A673 (cell line): ENCODE data around the gene FAH. TPM values are rescaled to one million over a fixed set of nuclear protein-coding genes. Genes with fewer than 3 reads are reported as not detected.

Experiments used
- BruUV-seq: library from RNA; stranded (reverse); fragments of 400-500 nt; replicated peaks from 2 replicates; lab custom pipeline; 2021; lab: Mats Ljungman, UMichigan
- CTCF ChIA-PET: fragments of 300-600 bp; sonication (Branson Sonifier 250); formaldehyde crosslinking; loops from one replicate; lab custom pipeline; 2022; ENCODE audit warnings: antibody characterized with exemption; lab: Charles Lee
- POLR2A ChIA-PET: fragments of 300-600 bp; sonication (Branson Sonifier 250); formaldehyde crosslinking; loops from one replicate; lab custom pipeline; 2022; ENCODE audit warnings: antibody characterized with exemption; ENCODE audit not compliant: low non-redundant PET; lab: Charles Lee
- DNase-seq: peaks from one replicate; pipeline ENCODE4 v3.0.0-alpha.2; 2015; ENCODE audit warnings: low spot score
- H3K27ac ChIP-seq: fragments of 200-600 bp; sonication (generic); 2 replicates; pipeline ENCODE4 v1.5.1; 2016; ENCODE audit warnings: mixed run types, low read depth, mild to moderate bottlenecking, mixed read lengths, antibody characterized with exemption, low read length; ENCODE audit not compliant: poor library complexity, severe bottlenecking
- H3K27me3 ChIP-seq: fragments of 200-600 bp; sonication (generic); replicated peaks from 2 replicates; pipeline ENCODE4 v1.6.1; 2017; ENCODE audit warnings: mixed run types, low read depth, mild to moderate bottlenecking, mixed read lengths, antibody characterized with exemption, low read length; ENCODE audit not compliant: insufficient read depth, poor library complexity
- H3K36me3 ChIP-seq: fragments of 200-600 bp; sonication (generic); 2 replicates; pipeline ENCODE4 v1.6.1; 2016; ENCODE audit warnings: mixed run types, mild to moderate bottlenecking, mixed read lengths, antibody characterized with exemption, low read length; ENCODE audit not compliant: insufficient read depth, poor library complexity, severe bottlenecking
- H3K4me1 ChIP-seq: fragments of 200-600 bp; sonication (generic); 2 replicates; pipeline ENCODE4 v1.6.1; 2017; ENCODE audit warnings: mixed run types, mild to moderate bottlenecking, mixed read lengths, antibody characterized with exemption, low read length; ENCODE audit not compliant: insufficient read depth, poor library complexity, severe bottlenecking
- H3K4me3 ChIP-seq: fragments of 200-600 bp; sonication (generic); 2 replicates; pipeline ENCODE4 v1.5.1; 2016; ENCODE audit warnings: low read depth, mixed run types, mild to moderate bottlenecking, mixed read lengths, low read length; ENCODE audit not compliant: poor library complexity, severe bottlenecking
- H3K9me3 ChIP-seq: fragments of 200-600 bp; sonication (generic); 2 replicates; pipeline ENCODE4 v1.6.1; 2016; ENCODE audit warnings: mixed run types, low read depth, mild to moderate bottlenecking, mixed read lengths, antibody characterized with exemption, low read length; ENCODE audit not compliant: poor library complexity, severe bottlenecking
- EZH2 ChIP-seq: fragments of 200-600 bp; sonication (generic); IDR thresholded peaks from 2 replicates; pipeline ENCODE4 v1.6.1; 2017; ENCODE audit warnings: borderline replicate concordance, low read depth, mild to moderate bottlenecking, mixed read lengths, antibody characterized with exemption, low read length; ENCODE audit not compliant: poor library complexity, severe bottlenecking
- intact Hi-C: fragments of 100-400 bp; cut with micrococcal nuclease; formaldehyde crosslinking; loops from one replicate; pipeline ENCODE4 v1.10.0; 2022; ENCODE audit not compliant: unreplicated experiment
- total RNA-seq: library from RNA; stranded (reverse); gene quantifications from 2 replicates; pipeline ENCODE4 v1.2.3, GENCODE V29; 2021
- TF ChIP-seq, protein P1 (sequence below): fragments of 300-800, 200-600 bp; sonication (generic); conservative IDR thresholded peaks from 2 replicates; pipeline ENCODE4 v1.5.1; 2017; ENCODE audit warnings: low read depth, mild to moderate bottlenecking, antibody characterized with exemption, low read length, moderate library complexity, mixed read lengths

The FAH gene
- total RNA-seq, 1 experiment from 2014 or later, result 2.0 TPM

- Histone ChIP-seq H3K27ac (no peak overlapping the region), H3K4me1 (no peaks in the 10 kb centered on the region), H3K36me3 (no peaks in the 10 kb centered on the region), H3K4me3 (no peak overlapping the region), H3K27me3 (no peaks in the 10 kb centered on the region), H3K9me3 (no peaks in the 10 kb centered on the region)
- BruUV-seq, result no TSS peak
- no peak for TF ChIP-seq EZH2
- TF ChIP-seq, protein P1, sequence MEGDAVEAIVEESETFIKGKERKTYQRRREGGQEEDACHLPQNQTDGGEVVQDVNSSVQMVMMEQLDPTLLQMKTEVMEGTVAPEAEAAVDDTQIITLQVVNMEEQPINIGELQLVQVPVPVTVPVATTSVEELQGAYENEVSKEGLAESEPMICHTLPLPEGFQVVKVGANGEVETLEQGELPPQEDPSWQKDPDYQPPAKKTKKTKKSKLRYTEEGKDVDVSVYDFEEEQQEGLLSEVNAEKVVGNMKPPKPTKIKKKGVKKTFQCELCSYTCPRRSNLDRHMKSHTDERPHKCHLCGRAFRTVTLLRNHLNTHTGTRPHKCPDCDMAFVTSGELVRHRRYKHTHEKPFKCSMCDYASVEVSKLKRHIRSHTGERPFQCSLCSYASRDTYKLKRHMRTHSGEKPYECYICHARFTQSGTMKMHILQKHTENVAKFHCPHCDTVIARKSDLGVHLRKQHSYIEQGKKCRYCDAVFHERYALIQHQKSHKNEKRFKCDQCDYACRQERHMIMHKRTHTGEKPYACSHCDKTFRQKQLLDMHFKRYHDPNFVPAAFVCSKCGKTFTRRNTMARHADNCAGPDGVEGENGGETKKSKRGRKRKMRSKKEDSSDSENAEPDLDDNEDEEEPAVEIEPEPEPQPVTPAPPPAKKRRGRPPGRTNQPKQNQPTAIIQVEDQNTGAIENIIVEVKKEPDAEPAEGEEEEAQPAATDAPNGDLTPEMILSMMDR, result no peak
- ChIA-PET POLR2A (no interaction called here), CTCF (no interaction called here)
- DNase-seq, result no peak
- intact Hi-C loops, result no loop called here
Measured at GRCh38 chr15:80180986-80181385, 28.2 kb downstream of the FAH start.

DNA sequence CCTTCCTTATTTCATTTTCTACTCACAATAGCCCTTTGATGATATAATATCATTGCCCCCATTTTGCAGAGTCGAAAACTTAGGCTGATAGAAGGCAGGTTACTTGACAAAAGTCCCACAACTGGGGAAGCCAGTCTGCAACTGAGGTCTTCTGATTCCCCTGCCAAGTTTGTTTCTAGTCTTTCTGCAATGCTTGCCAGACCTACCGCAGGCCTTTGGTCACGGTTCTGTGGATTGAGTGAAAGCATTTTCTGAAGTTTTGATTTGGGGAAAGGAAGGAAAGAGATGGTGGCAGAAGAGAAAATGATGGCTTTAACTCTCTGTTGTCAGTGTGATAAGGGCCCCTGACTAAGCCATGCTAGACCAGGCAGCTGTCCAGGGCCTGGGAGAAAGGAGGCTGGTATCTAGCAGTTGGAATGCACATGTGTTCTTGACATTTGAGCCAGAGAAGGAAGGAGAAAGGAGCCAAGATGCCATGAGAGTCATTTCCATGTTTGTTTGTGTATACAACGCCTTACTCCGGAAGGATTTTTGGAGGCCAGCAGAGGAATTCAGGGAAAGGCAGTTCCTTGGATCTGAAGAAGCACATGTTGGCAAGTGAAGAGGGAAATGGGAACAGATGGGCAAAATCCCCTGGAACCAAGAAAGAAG is 29.9 kb downstream of the FAH start:
- Histone ChIP-seq H3K4me3 (no peak overlapping the region), H3K27ac (no peak overlapping the region), H3K4me1 (no peaks in the 10 kb centered on the region), H3K9me3 (no peaks in the 10 kb centered on the region), H3K36me3 (no peaks in the 10 kb centered on the region), H3K27me3 (no peaks in the 10 kb centered on the region)
- ChIA-PET POLR2A (no interaction called here), CTCF (no interaction called here)
- BruUV-seq, result no TSS peak
- no peak for DNase-seq
- intact Hi-C loops, result no loop called here
- no peak for TF ChIP-seq EZH2
- TF ChIP-seq, protein P1, result no peak

- BruUV-seq, result no TSS peak
- Histone ChIP-seq H3K9me3 (no peaks in the 10 kb centered on the region), H3K4me1 (no peaks in the 10 kb centered on the region), H3K36me3 (no peaks in the 10 kb centered on the region), H3K27ac (no peak overlapping the region), H3K27me3 (no peaks in the 10 kb centered on the region), H3K4me3 (no peak overlapping the region)
- ChIA-PET CTCF (no interaction called here), POLR2A (no interaction called here)
- DNase-seq, result no peak
- intact Hi-C loops, result no loop called here
- no peak for TF ChIP-seq EZH2
- TF ChIP-seq, protein P1, result no peak
Measured at GRCh38 chr15:80183306-80183705, 30.5 kb downstream of the FAH start.
